Inflammatory macrophage treated with lipopolysaccharide for 4 hours (primary cell): ENCODE results near the gene LDLRAD4.
A peak's percentile ranks its signal among the peaks of the same experiment; 100 is the strongest.

Experiments
- DNase-seq: peaks from one replicate; pipeline ENCODE4 v3.0.0-alpha.2; 2020

Gene LDLRAD4

DNA sequence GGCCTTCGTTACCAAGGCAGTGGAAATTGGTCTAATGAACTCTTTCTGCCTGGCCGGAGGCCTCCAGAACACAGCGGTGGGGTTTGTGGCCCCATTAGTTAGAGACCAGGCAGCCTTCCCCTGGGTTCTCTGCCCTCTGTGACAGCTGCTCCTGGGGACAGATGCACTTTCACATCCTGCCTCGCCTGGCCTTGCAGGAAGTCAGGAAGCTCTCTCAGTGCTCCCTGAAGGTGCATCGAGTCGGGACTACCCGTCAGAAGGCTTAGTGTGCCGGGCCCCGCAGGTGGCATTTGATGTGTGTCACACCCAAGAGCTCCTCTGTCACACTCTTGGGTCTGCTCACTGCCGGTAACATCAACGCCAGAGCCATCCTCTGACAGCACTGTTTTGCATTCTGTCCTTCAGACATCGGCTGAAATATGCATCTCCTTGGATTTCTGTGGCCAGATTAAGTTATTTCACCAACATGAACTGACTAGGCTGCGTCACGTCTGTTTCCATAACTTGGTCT, 158.3 kb downstream of the LDLRAD4 start:
- no peak for DNase-seq

DNA sequence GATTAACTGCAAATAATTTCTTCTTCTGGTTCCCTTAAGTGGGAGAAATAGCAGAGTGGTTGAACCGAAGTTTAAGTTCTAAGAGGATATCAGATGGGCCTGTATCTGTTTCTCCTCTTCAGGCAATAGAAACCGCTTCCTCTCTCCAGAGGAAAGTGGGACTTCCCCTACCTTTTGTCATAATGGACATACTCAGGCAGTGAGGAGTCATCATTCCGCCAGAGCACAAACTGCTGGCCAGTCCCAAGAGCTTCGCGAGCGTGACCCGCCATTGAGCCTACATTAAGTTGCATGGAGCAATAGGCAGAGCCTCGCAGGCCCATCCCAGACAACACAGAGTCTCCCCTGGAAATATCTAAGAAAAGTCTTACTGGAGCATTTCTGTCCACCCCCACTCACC, 158.9 kb downstream of the LDLRAD4 start:
- DNase-seq, result peak; percentile 95

- DNase-seq, result no peak
Measured at GRCh38 chr18:13378150-13378549, 159.6 kb downstream of the LDLRAD4 start.

GRCh38 chr18:13379062-13379865, 160.7 kb downstream of the LDLRAD4 start:
- no peak for DNase-seq

DNA sequence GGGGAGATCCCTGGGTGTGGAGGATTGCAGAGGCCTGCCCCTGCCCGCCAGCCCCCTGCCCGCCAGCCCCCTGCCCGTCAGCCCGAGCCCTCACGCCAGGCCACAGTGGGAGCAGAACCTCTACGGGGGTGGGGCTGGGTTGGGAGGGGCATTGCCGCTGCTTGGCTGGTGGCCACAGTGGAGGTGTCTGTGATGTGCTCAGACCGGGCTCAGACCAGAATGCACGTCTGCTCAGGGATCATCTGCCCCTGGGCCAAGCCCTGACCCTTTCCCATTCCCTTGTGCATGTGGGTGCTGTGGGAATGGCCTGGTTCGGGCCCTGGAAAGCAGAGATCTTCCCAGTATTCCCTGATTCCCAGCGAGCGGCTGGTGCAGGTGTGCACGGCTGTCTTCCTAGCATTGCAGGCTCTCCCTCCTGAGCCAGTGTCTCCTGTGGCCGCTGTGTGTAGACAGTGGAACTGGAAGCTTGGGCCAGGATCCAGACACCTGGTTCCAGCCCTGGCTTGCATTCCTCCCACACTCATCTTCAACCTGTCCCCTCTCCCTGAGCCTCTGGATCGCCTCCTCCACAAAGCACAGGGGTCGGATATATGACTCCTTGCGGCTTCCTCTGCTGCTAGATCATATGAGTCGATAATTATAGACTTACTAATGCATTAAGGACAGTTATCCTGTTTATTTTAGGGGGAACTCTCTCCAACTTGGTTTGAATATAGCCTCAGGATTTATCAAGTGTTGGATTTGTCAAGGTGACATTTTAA, 161.6 kb downstream of the LDLRAD4 start:
- no peak for DNase-seq

GRCh38 chr18:13380691-13381070, 162.1 kb downstream of the LDLRAD4 start:
- DNase-seq, result no peak

DNA sequence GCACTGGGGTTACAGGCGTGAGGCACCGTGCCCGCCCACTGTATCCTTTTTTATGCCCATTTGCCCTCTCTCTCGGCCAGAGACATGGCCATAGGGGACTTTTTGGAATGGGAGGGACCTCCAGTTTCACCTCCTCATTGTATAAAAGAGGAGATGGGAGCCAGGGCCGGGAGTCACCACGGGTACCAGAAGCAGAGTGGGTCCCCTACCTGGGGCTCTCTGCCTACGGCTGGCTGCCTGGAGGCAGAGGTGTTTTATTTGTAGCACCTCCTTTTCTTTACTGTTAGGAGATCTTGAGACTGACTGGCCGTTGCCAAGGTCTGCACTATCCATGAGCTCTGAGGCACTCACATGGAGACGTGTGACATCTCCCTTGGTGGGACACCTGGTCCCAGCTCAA, 162.8 kb downstream of the LDLRAD4 start:
- no peak for DNase-seq

DNA sequence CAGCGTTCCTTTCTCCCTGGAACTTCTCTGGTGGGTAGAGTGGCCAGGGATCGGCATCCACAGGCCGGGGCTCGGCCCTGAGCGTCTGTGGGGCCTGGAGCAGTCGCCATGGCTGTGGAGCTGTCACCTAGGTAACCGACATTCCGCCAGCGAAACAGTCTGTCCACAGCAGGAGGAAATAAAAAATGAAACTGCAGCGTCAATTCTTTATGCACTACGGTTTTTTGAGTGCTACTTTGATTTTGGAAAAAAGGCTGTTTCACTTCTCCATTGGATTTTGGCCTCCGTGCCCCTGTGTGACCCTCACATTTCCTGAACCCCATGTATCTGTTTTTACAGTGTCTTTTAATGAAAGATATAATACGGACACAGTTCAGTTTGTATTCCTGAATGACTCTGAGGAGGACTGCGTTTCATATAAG, 163.4 kb downstream of the LDLRAD4 start:
- peak; percentile 87 for DNase-seq

DNA sequence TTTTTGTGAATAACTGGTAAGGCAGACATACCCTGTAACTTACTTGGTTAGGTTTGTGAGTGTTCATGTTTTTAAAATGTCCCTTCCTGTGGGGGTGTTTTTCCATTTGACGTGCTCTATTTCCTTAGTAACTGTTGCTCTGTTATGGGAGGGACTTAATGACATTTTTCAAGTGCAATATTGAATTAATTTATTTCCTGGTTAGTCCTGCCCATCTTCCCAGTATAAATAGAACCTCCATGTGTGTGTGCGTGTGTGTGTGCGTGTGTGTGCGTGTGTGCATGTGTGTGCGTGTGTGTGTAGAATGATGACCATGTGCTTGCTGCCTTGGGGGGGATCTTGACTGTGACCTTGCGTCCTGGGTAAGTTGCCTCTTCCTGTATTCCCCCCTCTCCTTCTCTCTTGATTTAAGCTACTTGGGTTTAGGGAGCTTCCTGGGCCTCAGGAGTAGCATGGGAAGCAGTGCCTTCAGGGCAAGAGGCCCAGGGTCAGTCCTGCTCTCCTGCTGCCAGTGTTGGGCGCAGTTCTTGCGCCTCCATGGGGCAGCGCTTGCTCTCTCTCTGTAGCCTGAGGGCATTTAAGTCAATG, 163.9 kb downstream of the LDLRAD4 start:
- DNase-seq, result peak; percentile 67

DNA sequence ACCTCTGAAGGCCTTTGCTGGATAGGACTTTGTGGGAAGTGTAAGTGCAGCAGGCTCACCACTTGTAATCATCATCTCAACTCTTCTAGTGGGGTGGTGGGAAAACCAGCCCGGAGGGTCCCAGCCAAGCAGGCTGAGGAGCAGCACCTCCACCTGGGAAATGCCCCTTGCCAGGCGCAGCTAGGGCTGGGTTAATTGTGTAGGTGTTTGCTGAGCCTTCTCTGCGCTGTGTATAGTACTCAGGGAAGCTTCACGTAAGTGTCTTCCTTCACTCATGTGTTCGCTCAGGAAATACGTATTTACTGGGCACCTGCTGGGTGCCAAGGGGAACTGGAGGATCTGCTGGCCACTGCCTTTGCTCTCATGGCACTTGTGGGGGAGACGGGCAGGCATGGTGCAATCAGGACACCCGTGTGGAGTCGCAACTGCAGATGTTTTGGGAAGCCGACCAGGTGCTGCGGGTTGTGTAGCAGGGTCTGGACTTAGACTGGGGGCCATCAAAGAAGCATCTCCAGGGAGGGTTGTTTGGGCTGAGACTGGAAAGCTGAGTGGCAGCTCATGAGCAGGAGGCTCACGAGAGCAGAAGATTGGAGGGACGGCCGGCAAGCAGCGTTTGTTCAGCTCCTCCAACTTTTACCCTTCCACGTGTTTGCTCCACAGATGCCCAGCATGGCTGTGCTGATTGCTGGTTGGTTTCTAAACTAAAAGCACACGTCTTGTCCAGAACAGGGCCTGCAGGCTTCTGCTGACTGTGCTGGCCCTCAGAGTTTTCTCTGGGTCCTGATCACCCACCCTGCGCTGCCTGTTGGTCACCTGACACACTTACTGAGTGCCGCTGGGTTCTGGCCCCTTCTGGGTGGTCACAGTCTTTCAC, 164.6 kb downstream of the LDLRAD4 start:
- DNase-seq, result no peak

- DNase-seq, result no peak
Measured at GRCh38 chr18:13386891-13387801, 168.6 kb downstream of the LDLRAD4 start.

GRCh38 chr18:13387855-13388548, 169.4 kb downstream of the LDLRAD4 start:
- no peak for DNase-seq

DNA sequence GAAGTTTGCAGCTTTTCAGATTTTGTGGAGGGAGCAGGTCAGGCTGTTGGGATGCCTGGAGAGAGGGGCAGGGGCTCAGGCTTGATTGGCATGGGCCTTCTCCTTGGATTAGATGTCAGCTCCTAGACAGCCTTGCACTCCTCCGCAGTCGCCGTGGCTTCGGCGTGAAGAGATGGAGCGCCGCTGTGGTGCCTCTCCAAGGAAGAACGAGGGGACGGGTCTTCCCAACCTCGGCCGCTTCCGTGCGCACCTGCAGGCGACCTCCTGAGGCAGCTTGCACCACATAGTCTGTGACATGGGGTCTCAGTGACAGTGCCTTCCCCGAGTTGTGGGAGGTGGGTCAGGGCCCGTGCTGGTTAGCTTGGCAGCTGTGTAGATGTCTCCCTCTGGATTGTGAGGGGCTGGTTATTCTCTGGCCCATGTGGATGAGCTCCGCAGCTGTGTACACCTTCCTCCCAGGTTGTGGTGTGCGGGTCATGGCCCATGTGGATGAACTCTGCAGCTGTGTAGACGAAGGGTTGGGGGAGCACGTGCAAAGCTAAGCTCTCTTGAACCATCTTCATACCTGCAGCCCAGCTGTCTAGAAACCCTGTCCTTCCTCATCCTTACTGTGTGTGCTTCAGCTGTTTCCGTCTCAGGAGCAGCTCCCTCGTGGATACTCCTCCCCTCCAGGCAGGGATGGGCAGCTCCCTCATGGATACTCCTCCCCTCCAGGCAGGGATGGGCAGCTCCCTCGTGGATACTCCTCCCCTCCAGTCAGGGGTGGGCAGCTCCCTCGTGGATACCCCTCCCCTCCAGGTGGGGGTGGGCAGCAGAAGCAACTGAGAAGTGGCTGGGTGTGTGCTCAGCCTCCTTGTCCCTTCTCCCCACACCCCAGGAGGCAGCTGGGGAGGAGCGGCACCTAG, 170.3 kb downstream of the LDLRAD4 start:
- no peak for DNase-seq

DNA sequence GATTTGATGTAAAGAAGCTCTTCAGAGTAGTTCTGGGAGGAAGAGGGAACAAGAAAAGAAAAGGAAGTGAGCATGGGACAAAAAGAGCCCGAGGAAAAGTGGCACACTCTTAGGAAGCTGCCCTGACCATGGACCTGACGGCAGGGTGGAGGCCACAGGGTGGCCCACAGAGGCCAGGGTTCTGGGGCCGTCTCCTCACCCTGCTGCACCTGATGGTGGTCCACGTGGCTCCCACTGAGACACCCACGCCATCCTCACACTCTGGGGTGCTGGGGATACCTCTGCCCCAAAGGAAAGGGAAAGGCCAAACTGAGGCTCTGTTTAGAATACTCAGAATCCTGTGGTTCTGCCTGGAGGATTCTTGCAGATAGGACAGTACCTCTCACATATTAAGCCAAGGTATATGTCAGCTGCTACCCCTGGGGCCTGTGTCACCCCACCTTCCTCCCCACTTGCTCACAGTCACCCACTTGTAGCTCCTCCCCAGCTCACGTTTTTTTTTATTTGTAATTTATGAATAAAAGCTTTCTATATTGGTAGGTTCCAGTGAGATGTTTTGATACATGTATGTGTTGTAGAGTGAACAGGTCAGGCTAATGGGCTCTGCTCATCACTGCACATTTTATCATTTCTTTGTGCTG, 171.1 kb downstream of the LDLRAD4 start:
- no peak for DNase-seq

DNA sequence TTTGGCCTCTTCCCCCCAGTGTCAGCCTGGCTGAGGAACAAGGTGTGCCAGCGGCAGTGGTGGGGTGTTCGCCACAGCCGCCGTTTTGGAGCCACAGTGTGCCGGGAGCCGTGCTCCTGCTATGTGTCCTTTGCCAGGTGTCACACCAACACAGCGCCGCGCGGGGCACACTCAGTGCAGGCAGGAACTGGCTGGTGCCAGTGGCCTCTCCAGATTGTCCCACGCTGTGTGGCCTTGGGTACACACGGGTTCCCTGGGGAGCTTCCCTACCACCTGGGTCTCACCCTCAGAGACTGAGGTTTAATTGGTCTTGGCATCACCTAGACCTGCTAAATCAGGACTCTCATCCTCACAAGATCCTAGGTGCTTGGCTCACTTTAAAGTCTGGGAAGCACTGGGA, 171.6 kb downstream of the LDLRAD4 start:
- DNase-seq, result no peak

- no peak for DNase-seq
Measured at GRCh38 chr18:13390711-13391110, 172.2 kb downstream of the LDLRAD4 start.

DNA sequence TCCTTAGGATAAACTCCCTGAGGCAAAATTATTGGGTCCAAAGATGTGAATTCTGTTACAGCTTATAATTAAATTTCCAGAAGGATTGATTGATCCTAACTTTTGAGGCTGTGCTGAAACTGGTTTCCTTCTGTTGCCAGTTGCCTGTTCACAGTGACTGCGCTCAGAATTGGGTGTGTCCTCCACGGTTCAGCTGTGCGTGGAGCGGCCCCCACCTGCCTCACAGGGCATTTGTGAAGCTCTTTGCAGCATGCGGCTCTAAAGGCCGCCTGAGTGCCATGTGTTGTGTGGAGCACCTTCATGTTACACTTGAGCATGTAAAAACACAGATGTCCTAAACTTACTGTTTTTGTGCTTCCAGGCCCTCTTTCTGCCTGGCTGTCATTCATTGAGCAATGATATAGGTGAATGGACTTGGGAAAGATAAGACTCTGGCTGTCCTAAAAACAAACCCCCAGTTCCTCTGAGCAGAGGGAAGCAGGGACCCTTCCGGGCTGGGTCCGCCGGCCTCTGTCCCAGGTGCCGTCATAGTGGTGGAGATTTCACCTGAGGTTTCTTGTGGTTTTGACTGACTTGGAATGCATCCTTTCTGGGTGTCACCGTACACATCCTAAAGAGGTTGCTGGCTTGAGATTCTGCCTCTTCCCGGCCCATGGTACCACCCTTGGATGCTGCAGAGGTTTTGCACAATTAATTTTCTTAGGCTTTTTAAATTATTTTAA, 173.6 kb downstream of the LDLRAD4 start:
- no peak for DNase-seq

DNA sequence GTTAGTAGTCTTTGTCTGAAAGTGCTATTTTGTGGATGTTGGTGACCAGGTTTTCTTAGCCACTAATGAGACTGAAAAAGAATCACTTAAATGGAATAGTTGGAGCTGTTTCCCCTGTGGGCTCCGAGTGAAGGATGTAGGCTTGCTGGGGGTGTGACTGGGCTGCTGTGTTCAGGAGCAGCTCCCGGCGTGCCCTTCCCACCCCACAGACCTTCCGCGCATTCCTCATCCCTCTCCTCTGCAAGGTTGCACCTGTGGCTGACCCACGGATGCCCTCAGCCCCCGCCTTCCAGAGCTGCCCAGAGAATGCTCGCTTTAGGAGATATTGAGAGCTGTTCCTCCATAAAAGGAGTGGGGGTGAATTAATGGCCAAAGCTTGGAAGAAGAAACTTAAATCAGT, 174.3 kb downstream of the LDLRAD4 start:
- DNase-seq, result no peak

DNA sequence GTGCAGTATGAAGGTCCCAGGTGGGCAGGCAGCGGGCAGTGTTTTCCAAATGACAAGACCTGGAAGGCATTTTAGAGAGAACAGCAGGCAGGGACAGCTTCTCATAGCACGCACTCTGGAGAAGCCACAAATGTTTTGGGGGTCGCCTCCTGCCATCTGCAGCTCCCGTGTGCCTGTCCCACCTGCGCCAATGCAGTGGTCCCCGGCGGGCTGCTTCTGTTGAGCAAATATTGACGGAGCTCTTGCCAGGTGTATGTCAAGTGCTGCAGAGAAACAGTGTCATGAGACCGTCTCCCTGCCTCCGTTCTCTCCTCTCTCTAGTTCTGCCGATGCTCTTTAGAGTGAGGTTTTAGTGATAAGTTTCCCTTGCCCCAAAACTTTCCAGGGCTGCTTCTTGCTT, 174.8 kb downstream of the LDLRAD4 start:
- DNase-seq, result no peak
